Omental fat pad (tissue), 4 donors: ENCODE measurements around the gene PIP4K2A. TPM values are rescaled to one million over a fixed set of nuclear protein-coding genes. Genes with fewer than 3 reads are reported as not detected.

Source experiments
- ATAC-seq: fragments of 150-250 bp; one replicate; pipeline ENCODE4 v1.9.1; 2016; ENCODE audit warnings: mild to moderate bottlenecking, moderate library complexity; ENCODE audit not compliant: low FRiP score
- DNase-seq: peaks from one replicate; pipeline ENCODE4 v3.0.0-alpha.2; 2019; ENCODE audit warnings: low spot score
- CTCF ChIP-seq, 3 donors: fragments of 450-650 bp; IDR thresholded peaks; one replicate each; pipeline ENCODE4 v1.5.1; 2016 to 2017; ENCODE audit warnings: antibody characterized with exemption in 3 of 3, mild to moderate bottlenecking in 3 of 3, moderate library complexity in 2 of 3
- total RNA-seq, 4 donors: library from RNA; depleted of rRNA; stranded (reverse); fragments of >200 nt; gene quantifications; one replicate each; pipeline ENCODE4 v1.1.0, GENCODE V29; 2016

PIP4K2A gene
- total RNA-seq, 4 donors from 2014 or later, result 16.2 to 32.5 (median 30.4) TPM

DNA sequence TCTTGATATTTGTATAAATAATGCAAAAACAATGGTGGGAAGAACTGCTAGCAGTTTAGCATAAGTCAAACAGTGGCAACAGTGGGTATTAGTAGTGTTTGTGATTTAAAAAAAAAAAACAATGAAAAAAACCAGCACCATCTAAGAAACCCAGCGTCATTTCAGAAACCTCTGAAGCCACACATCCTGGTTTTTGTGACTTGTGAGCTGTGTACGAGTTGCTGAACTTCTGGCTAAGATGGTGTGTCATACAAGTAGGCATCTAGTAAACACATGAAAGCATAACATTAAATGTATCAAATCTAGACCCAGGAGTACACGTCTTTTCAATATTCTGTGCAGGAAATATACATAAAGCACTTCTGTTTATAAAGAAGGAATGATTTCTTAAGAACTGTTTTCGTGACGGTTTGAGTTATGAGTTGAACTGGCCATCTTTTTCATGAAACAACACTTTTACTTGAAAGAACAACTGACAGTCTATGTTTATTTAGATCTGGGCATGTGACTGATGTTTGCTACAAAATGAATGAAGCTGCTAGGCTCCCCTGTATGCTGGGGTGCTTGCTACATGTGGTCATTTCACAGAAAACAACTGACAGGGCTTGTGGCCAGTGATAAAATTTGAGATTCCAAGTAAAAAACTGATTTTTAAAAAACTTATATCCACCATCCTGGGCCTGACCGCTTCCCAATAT lies 143.5 kb downstream of the PIP4K2A start:
- no peak for DNase-seq
- no peak for TF ChIP-seq CTCF (IDR thresholded peaks at IDR 0.05)
- ATAC-seq, result no peak

GRCh38 chr10:22570234-22570633 lies 144.1 kb downstream of the PIP4K2A start:
- no peak for DNase-seq
- no peak for TF ChIP-seq CTCF (IDR thresholded peaks at IDR 0.05)

DNA sequence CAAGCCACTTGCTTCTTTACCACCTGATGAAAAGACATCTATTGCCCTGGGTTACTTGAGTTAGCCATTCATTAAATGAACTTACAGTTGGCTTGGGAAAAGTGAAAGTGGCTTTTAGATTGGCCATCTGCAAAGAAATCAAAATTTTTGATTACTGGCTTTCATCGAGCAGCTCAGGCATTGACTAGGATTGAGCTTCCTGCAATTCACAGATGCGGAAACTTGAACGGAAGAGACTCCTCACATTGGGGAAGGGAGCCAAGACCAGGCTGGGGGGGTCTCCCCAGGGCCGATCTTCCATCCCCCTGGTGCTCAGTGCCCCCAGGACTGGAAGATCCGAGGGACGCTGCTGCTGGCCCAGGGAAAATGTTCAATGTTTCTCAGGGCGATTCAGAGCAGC lies 145.4 kb downstream of the PIP4K2A start:
- ATAC-seq, result no peak
- no peak for TF ChIP-seq CTCF (IDR thresholded peaks at IDR 0.05)

More at GRCh38 chr10:22570234-22570633, 144.1 kb downstream of the PIP4K2A start:
- ATAC-seq, result no peak

GRCh38 chr10:22564060-22564459 lies 150.3 kb downstream of the PIP4K2A start:
- ATAC-seq (no peak), DNase-seq (no peak)
- TF ChIP-seq CTCF (IDR thresholded peaks at IDR 0.05), result no peak

More for the DNA sequence above, 145.4 kb downstream of the PIP4K2A start:
- no peak for DNase-seq

- no peak for ATAC-seq
- DNase-seq, result no peak
- TF ChIP-seq CTCF (IDR thresholded peaks at IDR 0.05), result no peak
These were observed 152.5 kb downstream of the PIP4K2A start for GRCh38 chr10:22561909-22562308.

DNA sequence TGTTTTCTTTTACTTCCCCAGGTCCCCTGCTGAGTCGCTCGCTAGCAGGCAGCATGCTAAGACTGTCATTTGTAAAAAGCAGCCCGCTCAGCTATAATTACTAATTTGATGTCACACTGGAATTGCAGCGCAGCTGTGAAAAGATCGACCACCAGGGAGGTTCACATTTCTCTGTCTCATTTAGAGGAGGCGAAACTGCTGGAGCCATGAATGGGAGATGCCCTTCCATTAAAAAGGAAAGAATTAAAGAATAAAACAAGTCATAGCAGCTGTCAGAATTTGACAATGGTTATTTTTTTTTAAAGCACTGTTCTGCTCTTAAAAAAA lies 153.5 kb downstream of the PIP4K2A start:
- no peak for ATAC-seq
- TF ChIP-seq CTCF (IDR thresholded peaks at IDR 0.05), result no peak
- no peak for DNase-seq
